ENCODE results near the gene ACADSB.

DNA sequence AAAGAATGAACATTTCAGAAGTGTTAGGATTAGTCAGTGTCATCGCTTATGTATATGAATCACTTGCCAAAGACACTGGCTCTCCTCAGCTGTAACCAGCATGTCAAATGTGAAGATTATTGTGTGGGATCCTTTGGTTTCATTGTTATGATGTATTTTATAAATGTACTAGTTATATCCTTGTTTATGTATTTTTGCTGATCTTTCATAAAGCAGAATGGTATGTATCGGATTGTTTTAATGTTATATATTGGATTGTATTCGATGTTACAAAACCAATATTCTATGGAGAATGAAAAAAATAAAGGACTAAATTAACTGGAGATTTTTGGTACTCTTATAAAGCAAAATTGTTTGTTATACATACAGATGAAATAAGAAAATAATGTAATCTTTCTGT lies 49.2 kb downstream of the ACADSB start:
- TF ChIP-seq, protein P1, sequence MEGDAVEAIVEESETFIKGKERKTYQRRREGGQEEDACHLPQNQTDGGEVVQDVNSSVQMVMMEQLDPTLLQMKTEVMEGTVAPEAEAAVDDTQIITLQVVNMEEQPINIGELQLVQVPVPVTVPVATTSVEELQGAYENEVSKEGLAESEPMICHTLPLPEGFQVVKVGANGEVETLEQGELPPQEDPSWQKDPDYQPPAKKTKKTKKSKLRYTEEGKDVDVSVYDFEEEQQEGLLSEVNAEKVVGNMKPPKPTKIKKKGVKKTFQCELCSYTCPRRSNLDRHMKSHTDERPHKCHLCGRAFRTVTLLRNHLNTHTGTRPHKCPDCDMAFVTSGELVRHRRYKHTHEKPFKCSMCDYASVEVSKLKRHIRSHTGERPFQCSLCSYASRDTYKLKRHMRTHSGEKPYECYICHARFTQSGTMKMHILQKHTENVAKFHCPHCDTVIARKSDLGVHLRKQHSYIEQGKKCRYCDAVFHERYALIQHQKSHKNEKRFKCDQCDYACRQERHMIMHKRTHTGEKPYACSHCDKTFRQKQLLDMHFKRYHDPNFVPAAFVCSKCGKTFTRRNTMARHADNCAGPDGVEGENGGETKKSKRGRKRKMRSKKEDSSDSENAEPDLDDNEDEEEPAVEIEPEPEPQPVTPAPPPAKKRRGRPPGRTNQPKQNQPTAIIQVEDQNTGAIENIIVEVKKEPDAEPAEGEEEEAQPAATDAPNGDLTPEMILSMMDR (IDR thresholded peaks at IDR 0.05; ENCODE audit: low read length) = no peak
- no peak for TF ChIP-seq EZH2 (IDR thresholded peaks at IDR 0.05; ENCODE audit: borderline replicate concordance, low read length)
